ENCODE measurements around the gene SLX1A.
A peak's percentile ranks its signal among the peaks of the same experiment; 100 is the strongest.
"Not testable (repeated sequence)": the region's sequence is repeated elsewhere in the genome, so short reads cannot be mapped to it uniquely, and the experiment has no call there.

Gene SLX1A

GRCh38 chr16:30173054-30173453 lies 20.6 kb upstream of the SLX1A start:
- DNase-seq (ENCODE audit: extremely low spot score): no peak
- TF ChIP-seq, protein P1, sequence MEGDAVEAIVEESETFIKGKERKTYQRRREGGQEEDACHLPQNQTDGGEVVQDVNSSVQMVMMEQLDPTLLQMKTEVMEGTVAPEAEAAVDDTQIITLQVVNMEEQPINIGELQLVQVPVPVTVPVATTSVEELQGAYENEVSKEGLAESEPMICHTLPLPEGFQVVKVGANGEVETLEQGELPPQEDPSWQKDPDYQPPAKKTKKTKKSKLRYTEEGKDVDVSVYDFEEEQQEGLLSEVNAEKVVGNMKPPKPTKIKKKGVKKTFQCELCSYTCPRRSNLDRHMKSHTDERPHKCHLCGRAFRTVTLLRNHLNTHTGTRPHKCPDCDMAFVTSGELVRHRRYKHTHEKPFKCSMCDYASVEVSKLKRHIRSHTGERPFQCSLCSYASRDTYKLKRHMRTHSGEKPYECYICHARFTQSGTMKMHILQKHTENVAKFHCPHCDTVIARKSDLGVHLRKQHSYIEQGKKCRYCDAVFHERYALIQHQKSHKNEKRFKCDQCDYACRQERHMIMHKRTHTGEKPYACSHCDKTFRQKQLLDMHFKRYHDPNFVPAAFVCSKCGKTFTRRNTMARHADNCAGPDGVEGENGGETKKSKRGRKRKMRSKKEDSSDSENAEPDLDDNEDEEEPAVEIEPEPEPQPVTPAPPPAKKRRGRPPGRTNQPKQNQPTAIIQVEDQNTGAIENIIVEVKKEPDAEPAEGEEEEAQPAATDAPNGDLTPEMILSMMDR (IDR thresholded peaks at IDR 0.05; ENCODE audit: control extremely low read depth, extremely low read depth, low read depth, missing control alignments): no peak
- CTCF ChIA-PET: no interaction called here
- POLR2A ChIA-PET: no interaction called here

DNA sequence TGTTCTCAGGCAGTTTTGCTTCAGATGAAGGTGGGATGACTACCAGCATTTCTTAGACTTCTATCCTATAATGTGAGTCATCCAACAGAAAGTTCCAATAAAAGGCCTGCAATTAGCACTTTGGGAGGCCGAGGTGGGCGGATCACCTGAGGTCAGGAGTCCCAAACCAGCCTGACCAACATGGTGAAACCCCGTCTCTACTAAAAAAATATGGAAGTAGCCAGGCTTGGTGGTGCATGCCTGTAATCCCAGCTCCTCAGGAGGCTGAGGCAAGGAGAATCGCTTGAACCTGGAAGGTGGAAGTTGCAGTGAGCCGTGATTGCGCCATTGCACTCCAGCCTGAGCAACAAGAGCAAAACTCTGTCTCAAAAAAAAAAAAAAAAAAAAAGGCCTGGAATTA lies 16.8 kb upstream of the SLX1A start:
- POLR2A ChIA-PET; DNase-seq (ENCODE audit: extremely low spot score); CTCF ChIA-PET: not testable (repeated sequence)

DNA sequence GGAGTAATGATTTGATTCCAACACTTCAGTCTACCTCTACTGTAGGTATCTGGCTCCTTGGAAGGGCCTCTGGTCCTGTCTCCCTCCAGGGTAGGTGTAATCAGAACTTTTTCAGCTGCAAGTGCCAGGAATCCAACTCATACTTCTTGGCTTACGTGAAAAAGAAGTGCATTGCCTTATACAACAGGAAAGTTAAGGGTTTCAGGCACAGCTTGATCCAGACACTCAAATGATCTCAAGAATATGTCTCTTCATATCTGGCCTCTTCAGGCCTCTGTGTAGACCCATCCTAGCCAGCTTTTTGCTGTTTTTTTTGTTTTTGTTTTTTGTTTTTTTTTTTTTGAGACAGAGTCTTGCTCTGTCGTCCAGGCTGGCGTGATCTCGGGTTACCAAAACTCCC lies 14.5 kb upstream of the SLX1A start:
- POLR2A ChIA-PET: interaction anchor here (0.6 kb wide), 2 partner anchors 41 to 210 kb away, joined by 3 to 8 read pairs; no protein-coding TSS in a partner anchor
- CTCF ChIA-PET: interaction anchor here (0.9 to 1.7 kb wide), 2 partner anchors 36 to 67 kb away, joined by 4 to 5 read pairs; no protein-coding TSS in a partner anchor
- TF ChIP-seq, protein P1 (IDR thresholded peaks at IDR 0.05; ENCODE audit: control extremely low read depth, extremely low read depth, low read depth, missing control alignments): no peak
- no peak for DNase-seq (ENCODE audit: extremely low spot score)

- POLR2A ChIA-PET: no interaction called here
- TF ChIP-seq, protein P1 (IDR thresholded peaks at IDR 0.05; ENCODE audit: control extremely low read depth, extremely low read depth, low read depth, missing control alignments): no peak
- CTCF ChIA-PET: interaction anchor here (0.9 to 1.7 kb wide), 3 partner anchors 37 to 88 kb away, joined by 4 to 7 read pairs (median 5); partner anchors contain the start of gene TBX6
- no peak for DNase-seq (ENCODE audit: extremely low spot score)
Observed at GRCh38 chr16:30179931-30180330, 13.7 kb upstream of the SLX1A start.

- TF ChIP-seq, protein P1 (IDR thresholded peaks at IDR 0.05; ENCODE audit: control extremely low read depth, extremely low read depth, low read depth, missing control alignments): no peak
- ChIA-PET POLR2A (interaction anchor here (0.6 kb wide), 1 partner anchor 37 kb away, joined by 4 read pairs; no protein-coding TSS in a partner anchor), CTCF (interaction anchor here (1.4 to 1.7 kb wide), 2 partner anchors 38 to 89 kb away, joined by 5 to 7 read pairs; partner anchors contain the start of gene TBX6)
- DNase-seq (ENCODE audit: extremely low spot score): no peak
Observed at GRCh38 chr16:30180741-30181140, 12.9 kb upstream of the SLX1A start.

DNA sequence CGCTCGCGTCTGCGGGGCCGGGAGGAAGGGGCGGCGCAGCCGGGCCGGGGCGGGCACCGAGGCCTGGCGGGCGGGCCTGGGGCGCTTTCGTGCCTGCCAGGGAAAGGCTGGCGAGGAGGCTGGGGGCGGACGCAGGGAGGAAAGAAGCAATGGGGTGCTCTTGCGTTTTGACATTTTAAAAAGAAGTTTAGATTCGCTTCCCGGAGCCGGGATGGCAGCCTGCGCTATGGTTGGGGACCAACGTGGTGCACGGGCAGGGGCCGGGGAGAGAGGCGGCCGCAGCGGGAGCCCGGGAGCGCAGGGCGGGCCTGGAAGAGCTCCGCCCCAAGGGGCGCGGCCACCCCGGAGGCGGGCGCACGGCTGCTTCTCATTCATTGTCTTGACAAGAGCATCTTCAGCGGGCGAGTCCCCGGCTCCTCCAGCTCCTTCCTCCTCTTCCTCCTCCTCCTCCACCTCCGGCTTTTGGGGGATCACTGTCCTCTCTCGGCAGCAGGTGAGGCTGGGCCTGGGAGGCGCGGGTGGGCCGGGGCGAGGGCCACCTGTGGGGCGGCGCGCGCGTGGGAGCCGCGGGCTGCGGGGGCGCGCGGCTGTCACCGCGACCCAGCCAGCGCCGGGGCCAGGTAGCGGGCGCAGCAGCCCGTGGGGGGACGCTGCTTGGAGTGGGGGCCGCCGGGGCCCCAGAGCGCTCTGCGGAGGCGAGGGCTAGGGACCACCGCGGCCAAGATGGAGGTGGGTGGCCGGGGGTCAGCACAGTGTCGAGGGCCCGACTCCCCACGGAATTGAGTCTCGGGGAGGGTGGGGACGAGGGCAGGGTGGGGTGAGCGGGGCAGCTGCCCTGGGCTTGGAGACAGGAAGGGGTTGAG lies 10.2 kb upstream of the SLX1A start, which contains the start of gene CORO1A:
CORO1A (plus strand) TSS at position 370 of the 863 bp plus-strand sequence. CDS start 1,608 bp downstream, outside the sequence.
- DNase-seq (ENCODE audit: extremely low spot score): peak; percentile 86
- TF ChIP-seq, protein P1 (IDR thresholded peaks at IDR 0.05; ENCODE audit: control extremely low read depth, extremely low read depth, low read depth, missing control alignments): no peak
- ChIA-PET CTCF (interaction anchor here (1.0 to 1.3 kb wide), 5 partner anchors 45 to 92 kb away, joined by 3 to 7 read pairs (median 3); partner anchors contain the start of genes GDPD3 and TBX6), POLR2A (interaction anchor here (1.0 kb wide), 1 partner anchor 36 kb away, joined by 3 read pairs; no protein-coding TSS in a partner anchor)

Measured in GM10248 (cell line).